Activated CD8-positive, alpha-beta T cell treated with anti-CD3 and anti-CD28 coated beads for 36 hours (primary cell): ENCODE data around the gene HEBP2. TPM values are rescaled to one million over a fixed set of nuclear protein-coding genes. Genes with fewer than 3 reads are reported as not detected.
A peak's percentile ranks its signal among the peaks of the same experiment; 100 is the strongest.

ENCODE experiments used
- ATAC-seq: fragments of 200-7000 bp; cut with Tn5 transposase; one replicate; pipeline ENCODE4 v1.10.0; 2021; ENCODE audit warnings: mild to moderate bottlenecking, moderate library complexity
- CTCF ChIA-PET: fragments of 350-600 bp; sonication (Branson Sonifier 250); formaldehyde crosslinking; loops from one replicate; lab custom pipeline; 2021; ENCODE audit warnings: antibody characterized with exemption; lab: Charles Lee
- POLR2A ChIA-PET: fragments of 350-600 bp; sonication (Branson Sonifier 250); formaldehyde crosslinking; loops from one replicate; lab custom pipeline; 2021; ENCODE audit warnings: antibody characterized with exemption; lab: Charles Lee
- DNase-seq: peaks from one replicate; pipeline ENCODE4 v3.0.0-alpha.2; 2020
- H3K27ac Mint-ChIP-seq: one replicate; pipeline ENCODE4 v1.8.0; 2021; ENCODE audit warnings: mild to moderate bottlenecking, mixed read lengths
- H3K27me3 Mint-ChIP-seq: one replicate; pipeline ENCODE4 v1.8.0; 2021; ENCODE audit warnings: mixed read lengths
- H3K36me3 Mint-ChIP-seq: one replicate; pipeline ENCODE4 v1.8.0; 2021; ENCODE audit warnings: low read depth, mixed read lengths
- H3K4me1 Mint-ChIP-seq: one replicate; pipeline ENCODE4 v1.8.0; 2021; ENCODE audit warnings: low read depth, mixed read lengths
- H3K4me3 Mint-ChIP-seq: one replicate; pipeline ENCODE4 v1.8.0; 2021; ENCODE audit warnings: mild to moderate bottlenecking, moderate library complexity, mixed read lengths
- H3K9me3 Mint-ChIP-seq: one replicate; pipeline ENCODE4 v1.8.0; 2021; ENCODE audit warnings: mixed read lengths
- intact Hi-C: fragments of 100-400 bp; cut with micrococcal nuclease; formaldehyde crosslinking; loops from one replicate; pipeline ENCODE4 v1.10.0; 2022
- total RNA-seq, 2 experiments: library from RNA; stranded (reverse); gene quantifications; one replicate each; pipeline ENCODE4 v1.2.3, GENCODE V29; 2021
- TF ChIP-seq, protein P1 (sequence below): fragments of 200-600 bp; IDR thresholded peaks from one replicate; pipeline ENCODE4 v1.8.0; 2022; ENCODE audit warnings: antibody characterized with exemption, mild to moderate bottlenecking

Gene HEBP2
- total RNA-seq, 2 experiments from 2014 or later: 28.2 to 28.7 TPM

GRCh38 chr6:138417493-138418117 is 13.6 kb downstream of the HEBP2 start:
- Mint-ChIP-seq H3K27ac (peak overlapping the region; percentile 43), H3K4me1 (no peaks in the 10 kb centered on the region), H3K9me3 (peaks cover 2% of the 10 kb centered on the region), H3K36me3 (peaks cover 29% of the 10 kb centered on the region), H3K4me3 (no peak overlapping the region), H3K27me3 (no peaks in the 10 kb centered on the region)
- ChIA-PET POLR2A (no interaction called here), CTCF (interaction anchor here (1.2 kb wide), 1 partner anchor 92 kb away, joined by 3 read pairs; no protein-coding TSS in a partner anchor)
- DNase-seq (no peak), ATAC-seq (no peak)
- TF ChIP-seq, protein P1, sequence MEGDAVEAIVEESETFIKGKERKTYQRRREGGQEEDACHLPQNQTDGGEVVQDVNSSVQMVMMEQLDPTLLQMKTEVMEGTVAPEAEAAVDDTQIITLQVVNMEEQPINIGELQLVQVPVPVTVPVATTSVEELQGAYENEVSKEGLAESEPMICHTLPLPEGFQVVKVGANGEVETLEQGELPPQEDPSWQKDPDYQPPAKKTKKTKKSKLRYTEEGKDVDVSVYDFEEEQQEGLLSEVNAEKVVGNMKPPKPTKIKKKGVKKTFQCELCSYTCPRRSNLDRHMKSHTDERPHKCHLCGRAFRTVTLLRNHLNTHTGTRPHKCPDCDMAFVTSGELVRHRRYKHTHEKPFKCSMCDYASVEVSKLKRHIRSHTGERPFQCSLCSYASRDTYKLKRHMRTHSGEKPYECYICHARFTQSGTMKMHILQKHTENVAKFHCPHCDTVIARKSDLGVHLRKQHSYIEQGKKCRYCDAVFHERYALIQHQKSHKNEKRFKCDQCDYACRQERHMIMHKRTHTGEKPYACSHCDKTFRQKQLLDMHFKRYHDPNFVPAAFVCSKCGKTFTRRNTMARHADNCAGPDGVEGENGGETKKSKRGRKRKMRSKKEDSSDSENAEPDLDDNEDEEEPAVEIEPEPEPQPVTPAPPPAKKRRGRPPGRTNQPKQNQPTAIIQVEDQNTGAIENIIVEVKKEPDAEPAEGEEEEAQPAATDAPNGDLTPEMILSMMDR: no peak
- intact Hi-C loops: no loop called here

- ATAC-seq (no peak), DNase-seq (no peak)
- H3K27me3 Mint-ChIP-seq: no peaks in the 10 kb centered on the region
- intact Hi-C loops: no loop called here
- TF ChIP-seq, protein P1: no peak
- POLR2A ChIA-PET: no interaction called here
- H3K4me3 Mint-ChIP-seq: no peak overlapping the region
- H3K36me3 Mint-ChIP-seq: peaks cover 23% of the 10 kb centered on the region
- H3K27ac Mint-ChIP-seq: no peak overlapping the region
- peaks cover 2% of the 10 kb centered on the region for H3K4me1 Mint-ChIP-seq
- peaks cover 2% of the 10 kb centered on the region for H3K9me3 Mint-ChIP-seq
- CTCF ChIA-PET: interaction anchor here (1.2 kb wide), 1 partner anchor 91 kb away, joined by 3 read pairs; no protein-coding TSS in a partner anchor
These were observed 14.2 kb downstream of the HEBP2 start for GRCh38 chr6:138418118-138418742.

- Mint-ChIP-seq H3K4me1 (peaks cover 4% of the 10 kb centered on the region), H3K4me3 (no peak overlapping the region), H3K36me3 (peaks cover 15% of the 10 kb centered on the region), H3K27me3 (no peaks in the 10 kb centered on the region), H3K27ac (no peak overlapping the region), H3K9me3 (peaks cover 2% of the 10 kb centered on the region)
- ChIA-PET CTCF (no interaction called here), POLR2A (no interaction called here)
- TF ChIP-seq, protein P1: no peak
- no peak for DNase-seq
- no peak for ATAC-seq
- intact Hi-C loops: loop anchor here (10.0 kb wide), 1 partner anchor 345 kb away; no protein-coding TSS in a partner anchor
These were observed 15.7 kb downstream of the HEBP2 start for GRCh38 chr6:138419766-138420165.

DNA sequence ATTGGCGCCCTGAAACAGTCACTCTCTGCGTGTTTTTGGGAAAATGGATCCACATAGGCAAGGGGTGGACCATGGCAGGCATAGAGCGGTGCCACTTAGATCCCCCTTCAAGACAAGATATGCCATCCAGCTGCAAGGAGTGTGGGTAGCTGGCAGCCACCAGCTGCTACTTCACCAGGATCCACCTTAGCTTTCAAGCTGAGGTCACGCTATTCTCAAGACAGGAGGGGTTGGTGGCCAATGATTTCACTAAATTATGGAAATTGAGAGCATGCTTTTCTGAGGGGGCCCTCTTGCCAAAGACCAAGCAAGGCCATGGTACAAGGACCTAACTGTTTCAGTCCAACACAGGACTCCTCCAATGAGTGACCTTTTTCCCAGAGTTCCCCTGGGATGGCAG is 16.3 kb downstream of the HEBP2 start:
- DNase-seq: no peak
- ChIA-PET POLR2A (no interaction called here), CTCF (no interaction called here)
- Mint-ChIP-seq H3K9me3 (peaks cover 2% of the 10 kb centered on the region), H3K27me3 (no peaks in the 10 kb centered on the region), H3K4me3 (no peak overlapping the region), H3K4me1 (peaks cover 4% of the 10 kb centered on the region), H3K36me3 (peaks cover 15% of the 10 kb centered on the region), H3K27ac (no peak overlapping the region)
- ATAC-seq: no peak
- TF ChIP-seq, protein P1: no peak
- intact Hi-C loops: loop anchor here (10.0 kb wide), 1 partner anchor 344 kb away; no protein-coding TSS in a partner anchor

GRCh38 chr6:138421089-138421488 is 17.1 kb downstream of the HEBP2 start:
- peaks cover 4% of the 10 kb centered on the region for H3K4me1 Mint-ChIP-seq

More at GRCh38 chr6:138421089-138421488, 17.1 kb downstream of the HEBP2 start:
- CTCF ChIA-PET: no interaction called here
- POLR2A ChIA-PET: no interaction called here
- Mint-ChIP-seq H3K27ac (no peak overlapping the region), H3K4me3 (no peak overlapping the region), H3K36me3 (peaks cover 15% of the 10 kb centered on the region), H3K9me3 (peaks cover 2% of the 10 kb centered on the region), H3K27me3 (no peaks in the 10 kb centered on the region)
- intact Hi-C loops: loop anchor here (10.0 kb wide), 1 partner anchor 344 kb away; no protein-coding TSS in a partner anchor
- TF ChIP-seq, protein P1: no peak
- ATAC-seq: no peak
- DNase-seq: no peak
